Upper lobe of left lung (tissue), 6 donors: ENCODE measurements around the gene ZNF621. TPM values are rescaled to one million over a fixed set of nuclear protein-coding genes. Genes with fewer than 3 reads are reported as not detected.

ENCODE experiments used
- ATAC-seq, 2 donors: fragments of 200-7000 bp; cut with Tn5 transposase; one replicate each; pipeline ENCODE4 v1.9.1; 2022; ENCODE audit warnings: mild to moderate bottlenecking in 2 of 2, moderate library complexity in 2 of 2; ENCODE audit not compliant: low FRiP score in 2 of 2
- DNase-seq, 2 donors: peaks; one replicate each; pipeline ENCODE4 v3.0.0-alpha.2; 2019 to 2020
- H3K27ac ChIP-seq, 4 donors: fragments of 200-600 bp; sonication (generic); one replicate each; pipeline ENCODE4 v1.5.1; 2016 to 2019
- H3K27me3 ChIP-seq, 4 donors: fragments of 200-600 bp; sonication (generic); one replicate each; pipeline ENCODE4 v1.5.1; 2017 to 2019
- H3K36me3 ChIP-seq, 4 donors: fragments of 200-600 bp; sonication (generic); one replicate each; pipeline ENCODE4 v1.5.1; 2016 to 2019
- H3K4me1 ChIP-seq, 4 donors: fragments of 200-600 bp; sonication (generic); one replicate each; pipeline ENCODE4 v1.5.1; 2018 to 2019
- H3K4me3 ChIP-seq, 4 donors: fragments of 200-600 bp; sonication (generic); one replicate each; pipeline ENCODE4 v1.5.1; 2017 to 2019; ENCODE audit warnings: mild to moderate bottlenecking in 2 of 4, moderate library complexity in 1 of 4
- H3K9me3 ChIP-seq, 4 donors: fragments of 200-600 bp; sonication (generic); one replicate each; pipeline ENCODE4 v1.5.1; 2018 to 2019
- CTCF ChIP-seq, 6 experiments: fragments of 450-650 bp in 4 of 6; fragments of 200-600 bp in 2 of 6; sonication (generic) in 2 of 6; IDR thresholded peaks; one replicate each; pipeline ENCODE4 v1.5.1; 2016 to 2019; ENCODE audit warnings: antibody characterized with exemption in 6 of 6
- EP300 ChIP-seq, 4 donors: sonication (generic); formaldehyde crosslinking; IDR thresholded peaks; one replicate each; pipeline ENCODE4 v1.5.1; 2017; ENCODE audit warnings: antibody characterized with exemption in 4 of 4, control low read depth in 2 of 4
- POLR2A ChIP-seq, 4 donors: fragments of 450-650 bp; IDR thresholded peaks; one replicate each; pipeline ENCODE4 v1.5.1; 2016 to 2017; ENCODE audit warnings: antibody characterized with exemption in 4 of 4, mild to moderate bottlenecking in 2 of 4
- POLR2AphosphoS5 ChIP-seq, 2 donors: sonication (generic); formaldehyde crosslinking; IDR thresholded peaks; one replicate each; pipeline ENCODE4 v1.5.1; 2017; ENCODE audit warnings: antibody characterized with exemption in 2 of 2
- WGBS, 2 donors: methylation state at CpG; one replicate each; pipeline ENCODE4 v1.1.5; 2017 to 2018; 5-methylcytosine and 5-hydroxymethylcytosine counted together
- total RNA-seq, 6 donors: library from RNA; depleted of rRNA in 4 of 6; stranded (reverse); fragments of >200 nt in 4 of 6; gene quantifications; one replicate each; pipeline versions ENCODE4 v1.1.0 to v1.2.1, GENCODE V29; 2016 to 2021
- donor health status: DM: no; HTN: no; CAD: no; lungs with moderate emphysema.
- donor health status: DM: no; HTN: yes; CAD: no; lungs with severe emphysema.

The ZNF621 gene
- total RNA-seq, 6 donors from 2014 or later: 14.3 to 39.8 (median 17.6) TPM

- no peak for DNase-seq
- peaks cover 17 to 20% (median 17%) of the 10 kb centered on the region in 4 donors for H3K9me3 ChIP-seq
- no peaks in the 10 kb centered on the region for H3K27me3 ChIP-seq
- ATAC-seq: no peak
- TF ChIP-seq EP300 (IDR thresholded peaks at IDR 0.05) (no peak), POLR2A (IDR thresholded peaks at IDR 0.05) (no peak), POLR2AphosphoS5 (IDR thresholded peaks at IDR 0.05) (no peak), CTCF (IDR thresholded peaks at IDR 0.05) (no peak)
- WGBS, 2 donors: 95 to 96% methylated on average over 5 of the region's 5 CpGs
- H3K4me3 ChIP-seq: no peak overlapping the region
- no peak overlapping the region for H3K27ac ChIP-seq
- H3K36me3 ChIP-seq: peaks cover 15 to 25% (median 22%) of the 10 kb centered on the region in 4 donors
- no peaks in the 10 kb centered on the region for H3K4me1 ChIP-seq
Measured at GRCh38 chr3:40490916-40491315, 33.8 kb upstream of the ZNF621 start.

GRCh38 chr3:40494698-40495097 lies 30.1 kb upstream of the ZNF621 start:
- Histone ChIP-seq H3K4me3 (no peak overlapping the region), H3K36me3 (no peaks in the 10 kb centered on the region), H3K27me3 (no peaks in the 10 kb centered on the region), H3K4me1 (no peaks in the 10 kb centered on the region), H3K27ac (no peak overlapping the region), H3K9me3 (no peaks in the 10 kb centered on the region)
- WGBS, 2 donors: 67 to 68% methylated on average over 2 of the region's 2 CpGs
- no peak for TF ChIP-seq EP300 (IDR thresholded peaks at IDR 0.05)
- TF ChIP-seq POLR2A (IDR thresholded peaks at IDR 0.05): no peak
- TF ChIP-seq CTCF (IDR thresholded peaks at IDR 0.05): no peak
- no peak for TF ChIP-seq POLR2AphosphoS5 (IDR thresholded peaks at IDR 0.05)
- no peak for DNase-seq
- ATAC-seq: no peak

GRCh38 chr3:40497288-40497687 lies 27.5 kb upstream of the ZNF621 start:
- Histone ChIP-seq H3K27ac (no peak overlapping the region), H3K27me3 (no peaks in the 10 kb centered on the region), H3K4me3 (no peak overlapping the region), H3K9me3 (no peaks in the 10 kb centered on the region), H3K36me3 (no peaks in the 10 kb centered on the region), H3K4me1 (no peaks in the 10 kb centered on the region)
- WGBS, 2 donors: 96 to 97% methylated on average over 2 of the region's 2 CpGs
- DNase-seq (no peak), ATAC-seq (no peak)
- no peak for TF ChIP-seq POLR2A (IDR thresholded peaks at IDR 0.05)
- no peak for TF ChIP-seq EP300 (IDR thresholded peaks at IDR 0.05)
- no peak for TF ChIP-seq POLR2AphosphoS5 (IDR thresholded peaks at IDR 0.05)
- no peak for TF ChIP-seq CTCF (IDR thresholded peaks at IDR 0.05)

- Histone ChIP-seq H3K36me3 (no peaks in the 10 kb centered on the region), H3K9me3 (no peaks in the 10 kb centered on the region), H3K4me3 (no peak overlapping the region), H3K27me3 (no peaks in the 10 kb centered on the region), H3K4me1 (peaks cover under 1 to 3% (median 2%) of the 10 kb centered on the region in 4 donors), H3K27ac (no peak overlapping the region)
- no peak for DNase-seq
- 100% methylated on average over 1 of the region's 1 CpG for WGBS, 2 donors
- no peak for ATAC-seq
- no peak for TF ChIP-seq POLR2A (IDR thresholded peaks at IDR 0.05)
- no peak for TF ChIP-seq CTCF (IDR thresholded peaks at IDR 0.05)
- no peak for TF ChIP-seq EP300 (IDR thresholded peaks at IDR 0.05)
- TF ChIP-seq POLR2AphosphoS5 (IDR thresholded peaks at IDR 0.05): no peak
Measured at GRCh38 chr3:40499952-40500351, 24.8 kb upstream of the ZNF621 start.

- 92 to 98% methylated on average over 2 of the region's 2 CpGs for WGBS, 2 donors
- H3K36me3 ChIP-seq: no peaks in the 10 kb centered on the region
- no peak for ATAC-seq
- H3K9me3 ChIP-seq: no peaks in the 10 kb centered on the region
- H3K4me3 ChIP-seq: no peak overlapping the region
- peaks cover 9 to 18% (median 12%) of the 10 kb centered on the region in 4 donors for H3K4me1 ChIP-seq
- TF ChIP-seq POLR2AphosphoS5 (IDR thresholded peaks at IDR 0.05) (no peak), EP300 (IDR thresholded peaks at IDR 0.05) (no peak), POLR2A (IDR thresholded peaks at IDR 0.05) (no peak), CTCF (IDR thresholded peaks at IDR 0.05) (no peak)
- H3K27ac ChIP-seq: no peak overlapping the region
- no peaks in the 10 kb centered on the region for H3K27me3 ChIP-seq
- no peak for DNase-seq
Measured at GRCh38 chr3:40502034-40502433, 22.7 kb upstream of the ZNF621 start.
